Fibroblast of villous mesenchyme (primary cell): Measurements from ENCODE around the gene NOL11. TPM values are rescaled to one million over a fixed set of nuclear protein-coding genes. Genes with fewer than 3 reads are reported as not detected.

Experiments
- DNase-seq: peaks from one replicate; pipeline ENCODE4 v3.0.0-alpha.2; 2010; ENCODE audit warnings: low read depth
- H3K4me3 ChIP-seq: 2 replicates; pipeline ENCODE4 v1.5.1; 2011; ENCODE audit warnings: low read depth, mild to moderate bottlenecking, low read length
- CTCF ChIP-seq: IDR thresholded peaks from 2 replicates; pipeline ENCODE4 v1.5.1; 2012; ENCODE audit warnings: low read depth, mild to moderate bottlenecking, low read length; ENCODE audit not compliant: insufficient read depth
- total RNA-seq: library from RNA; depleted of rRNA; stranded (reverse); fragments of >200 nt; gene quantifications from 2 replicates; pipeline ENCODE4 v1.2.3, GENCODE V29; 2012

Gene NOL11
- total RNA-seq, 1 donor: 57.4 TPM

- TF ChIP-seq CTCF: no peak
- no peak for DNase-seq
- no peak overlapping the region for H3K4me3 ChIP-seq
These were observed 38.5 kb upstream of the NOL11 start for GRCh38 chr17:67679225-67679624.

GRCh38 chr17:67679721-67680120 is 38.0 kb upstream of the NOL11 start:
- DNase-seq: no peak
- no peak overlapping the region for H3K4me3 ChIP-seq
- no peak for TF ChIP-seq CTCF

- TF ChIP-seq CTCF: no peak
- DNase-seq: no peak
- H3K4me3 ChIP-seq: no peak overlapping the region
These were observed 37.1 kb upstream of the NOL11 start for GRCh38 chr17:67680445-67681224.

GRCh38 chr17:67682196-67682595 is 35.5 kb upstream of the NOL11 start:
- DNase-seq: no peak
- TF ChIP-seq CTCF: no peak
- no peak overlapping the region for H3K4me3 ChIP-seq

- TF ChIP-seq CTCF: no peak
These were observed 32.4 kb upstream of the NOL11 start for GRCh38 chr17:67685351-67685750.

GRCh38 chr17:67686241-67686640 is 31.5 kb upstream of the NOL11 start:
- TF ChIP-seq CTCF: no peak
- no peak overlapping the region for H3K4me3 ChIP-seq
- DNase-seq: no peak

More at GRCh38 chr17:67685351-67685750, 32.4 kb upstream of the NOL11 start:
- no peak overlapping the region for H3K4me3 ChIP-seq
- no peak for DNase-seq

- TF ChIP-seq CTCF: no peak
- no peak overlapping the region for H3K4me3 ChIP-seq
- DNase-seq: no peak
These were observed 30.2 kb upstream of the NOL11 start for GRCh38 chr17:67687511-67687910.
